Bronchial epithelial cell (primary cell): ENCODE data around the gene METTL13. TPM values are rescaled to one million over a fixed set of nuclear protein-coding genes. Genes with fewer than 3 reads are reported as not detected.

Experiments
- DNase-seq: peaks from one replicate; pipeline ENCODE4 v3.0.0-alpha.2; 2010; ENCODE audit warnings: low read depth
- FAIRE-seq: peaks from 2 replicates; lab custom pipeline; 2011; peaks lifted over from hg19 to GRCh38; lab: Jason Lieb, UNC
- H3K27me3 ChIP-seq: 2 replicates; pipeline ENCODE4 v1.5.1; 2011; ENCODE audit warnings: low read length; ENCODE audit not compliant: control insufficient read depth, insufficient read depth
- H3K36me3 ChIP-seq: 2 replicates; pipeline ENCODE4 v1.5.1; 2011; ENCODE audit warnings: low read length; ENCODE audit not compliant: control insufficient read depth, insufficient read depth
- H3K4me3 ChIP-seq: 2 replicates; pipeline ENCODE4 v1.5.1; 2011; ENCODE audit warnings: mild to moderate bottlenecking, low read depth, low read length, control low read depth
- total RNA-seq: library from RNA; depleted of rRNA; stranded (reverse); fragments of >200 nt; gene quantifications from 2 replicates; pipeline ENCODE4 v1.2.1, GENCODE V29; 2014
- TF ChIP-seq, protein P1 (sequence below): IDR thresholded peaks from 2 replicates; pipeline ENCODE4 v1.5.1; 2011; ENCODE audit warnings: mild to moderate bottlenecking, moderate library complexity, low read length, control low read depth, inconsistent platforms; ENCODE audit not compliant: insufficient read depth, severe bottlenecking

METTL13 gene, protein sequence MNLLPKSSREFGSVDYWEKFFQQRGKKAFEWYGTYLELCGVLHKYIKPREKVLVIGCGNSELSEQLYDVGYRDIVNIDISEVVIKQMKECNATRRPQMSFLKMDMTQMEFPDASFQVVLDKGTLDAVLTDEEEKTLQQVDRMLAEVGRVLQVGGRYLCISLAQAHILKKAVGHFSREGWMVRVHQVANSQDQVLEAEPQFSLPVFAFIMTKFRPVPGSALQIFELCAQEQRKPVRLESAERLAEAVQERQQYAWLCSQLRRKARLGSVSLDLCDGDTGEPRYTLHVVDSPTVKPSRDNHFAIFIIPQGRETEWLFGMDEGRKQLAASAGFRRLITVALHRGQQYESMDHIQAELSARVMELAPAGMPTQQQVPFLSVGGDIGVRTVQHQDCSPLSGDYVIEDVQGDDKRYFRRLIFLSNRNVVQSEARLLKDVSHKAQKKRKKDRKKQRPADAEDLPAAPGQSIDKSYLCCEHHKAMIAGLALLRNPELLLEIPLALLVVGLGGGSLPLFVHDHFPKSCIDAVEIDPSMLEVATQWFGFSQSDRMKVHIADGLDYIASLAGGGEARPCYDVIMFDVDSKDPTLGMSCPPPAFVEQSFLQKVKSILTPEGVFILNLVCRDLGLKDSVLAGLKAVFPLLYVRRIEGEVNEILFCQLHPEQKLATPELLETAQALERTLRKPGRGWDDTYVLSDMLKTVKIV
- total RNA-seq: 28.3 and 30.8 TPM in 2 replicates

DNA sequence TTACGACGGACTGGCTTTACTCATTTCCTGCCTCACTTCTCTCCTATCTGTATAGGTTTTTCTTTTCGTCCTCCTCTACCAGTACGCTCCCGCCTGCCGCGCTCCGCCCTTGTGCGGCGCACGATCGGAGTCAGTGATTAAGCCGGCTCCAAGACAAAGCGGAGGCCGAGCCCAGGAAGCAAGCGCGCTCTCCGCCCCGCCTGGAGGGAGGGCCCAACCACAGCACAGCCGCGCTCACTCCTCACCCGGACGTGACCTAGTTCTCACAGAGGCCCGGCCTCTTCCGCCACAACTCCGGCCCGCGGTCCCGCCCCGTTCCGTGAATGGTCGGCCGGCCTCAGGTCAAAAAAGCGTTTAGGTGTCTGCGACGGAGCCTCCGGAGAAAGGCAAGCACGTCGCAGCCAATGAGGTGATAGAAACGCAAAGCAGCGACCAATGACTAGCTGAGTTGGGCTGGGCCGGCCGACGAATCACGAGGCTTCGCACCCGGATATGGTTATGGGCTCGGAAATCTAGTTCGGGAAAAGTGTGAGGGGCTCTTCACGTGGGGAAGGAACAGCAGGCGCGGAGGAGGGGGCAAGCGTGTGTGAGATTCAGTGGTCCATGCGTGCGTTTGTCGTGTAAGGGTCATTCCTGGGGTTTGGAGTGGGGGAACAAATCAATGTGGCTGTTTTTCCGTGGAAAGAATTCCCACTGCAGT lies at the start of gene METTL13:
METTL13 (plus strand) TSS at position 485 of the 700 bp plus-strand sequence. CDS start 308 bp downstream, outside the sequence.
- peak within 1 kb of the TSS; percentile 86 for H3K4me3 ChIP-seq
- TF ChIP-seq, protein P1, sequence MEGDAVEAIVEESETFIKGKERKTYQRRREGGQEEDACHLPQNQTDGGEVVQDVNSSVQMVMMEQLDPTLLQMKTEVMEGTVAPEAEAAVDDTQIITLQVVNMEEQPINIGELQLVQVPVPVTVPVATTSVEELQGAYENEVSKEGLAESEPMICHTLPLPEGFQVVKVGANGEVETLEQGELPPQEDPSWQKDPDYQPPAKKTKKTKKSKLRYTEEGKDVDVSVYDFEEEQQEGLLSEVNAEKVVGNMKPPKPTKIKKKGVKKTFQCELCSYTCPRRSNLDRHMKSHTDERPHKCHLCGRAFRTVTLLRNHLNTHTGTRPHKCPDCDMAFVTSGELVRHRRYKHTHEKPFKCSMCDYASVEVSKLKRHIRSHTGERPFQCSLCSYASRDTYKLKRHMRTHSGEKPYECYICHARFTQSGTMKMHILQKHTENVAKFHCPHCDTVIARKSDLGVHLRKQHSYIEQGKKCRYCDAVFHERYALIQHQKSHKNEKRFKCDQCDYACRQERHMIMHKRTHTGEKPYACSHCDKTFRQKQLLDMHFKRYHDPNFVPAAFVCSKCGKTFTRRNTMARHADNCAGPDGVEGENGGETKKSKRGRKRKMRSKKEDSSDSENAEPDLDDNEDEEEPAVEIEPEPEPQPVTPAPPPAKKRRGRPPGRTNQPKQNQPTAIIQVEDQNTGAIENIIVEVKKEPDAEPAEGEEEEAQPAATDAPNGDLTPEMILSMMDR: no peak
- DNase-seq (peak; percentile 96), FAIRE-seq (peak; percentile 7)
- no peaks in the 10 kb centered on the region for H3K27me3 ChIP-seq
- peaks cover 13% of the 10 kb centered on the region for H3K36me3 ChIP-seq

DNA sequence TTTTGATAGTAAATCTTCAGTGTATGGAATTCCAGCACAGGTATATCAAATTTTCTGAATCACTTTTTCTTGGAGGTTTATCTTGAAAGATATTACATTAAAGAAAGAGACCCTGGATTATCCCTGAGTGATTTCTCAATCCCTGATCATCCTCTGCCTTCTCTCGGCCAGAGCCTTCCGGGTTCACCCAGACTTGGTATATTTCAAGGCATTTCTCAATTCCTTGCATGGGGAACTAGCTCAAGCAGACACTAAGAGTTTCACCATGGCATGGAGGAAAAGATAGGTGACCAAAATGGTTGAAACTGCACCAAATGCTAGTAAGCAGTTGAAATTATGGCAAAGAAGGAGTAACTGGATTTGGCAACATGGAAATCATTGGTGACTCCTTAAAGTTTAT lies 45.3 kb upstream of the METTL13 start:
- TF ChIP-seq, protein P1: no peak
- no peak for FAIRE-seq
- no peak overlapping the region for H3K4me3 ChIP-seq
- H3K27me3 ChIP-seq: no peaks in the 10 kb centered on the region
- no peak for DNase-seq
- H3K36me3 ChIP-seq: peaks cover 3% of the 10 kb centered on the region

DNA sequence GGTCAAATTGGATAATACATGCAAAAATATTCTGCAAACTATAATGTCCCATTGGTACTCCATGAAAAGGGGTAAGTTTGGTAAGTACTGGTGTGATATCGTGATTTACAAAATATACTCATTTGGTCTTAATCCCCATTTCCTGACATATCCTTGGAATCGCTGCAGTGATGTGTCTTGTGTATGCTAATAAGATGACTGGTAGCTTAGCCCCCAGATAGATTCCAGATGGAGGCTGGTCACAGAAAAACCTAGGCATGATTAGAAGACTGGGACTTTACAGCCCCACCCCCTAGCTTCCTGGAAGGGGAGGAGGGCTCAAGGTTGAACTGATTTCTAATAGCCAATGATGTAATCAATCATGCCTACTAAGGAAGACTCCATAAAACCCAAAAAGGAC lies 42.5 kb upstream of the METTL13 start:
- no peak for DNase-seq
- FAIRE-seq: no peak
- Histone ChIP-seq H3K27me3 (no peaks in the 10 kb centered on the region), H3K36me3 (peaks cover 3% of the 10 kb centered on the region), H3K4me3 (no peak overlapping the region)
- TF ChIP-seq, protein P1: no peak

DNA sequence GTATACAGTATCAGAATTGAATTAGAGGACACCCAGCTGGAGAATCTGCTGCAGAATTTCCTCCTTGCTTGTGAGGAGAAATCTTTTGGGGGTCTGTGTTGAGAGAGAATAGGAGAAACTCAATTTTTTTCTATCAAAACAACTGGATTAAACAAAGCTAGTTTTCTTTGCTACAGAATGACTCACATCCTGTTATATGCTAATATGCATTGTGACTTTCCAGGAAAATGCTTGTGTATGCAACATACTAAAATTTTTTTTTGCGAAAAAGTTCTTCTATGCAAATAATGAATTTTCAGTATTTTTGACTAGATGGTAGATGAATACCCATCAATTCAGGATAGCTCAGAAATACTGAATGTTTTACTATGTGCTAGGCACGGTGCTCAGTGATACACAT lies 41.8 kb upstream of the METTL13 start:
- TF ChIP-seq, protein P1: no peak
- H3K36me3 ChIP-seq: peaks cover 3% of the 10 kb centered on the region
- FAIRE-seq (no peak), DNase-seq (peak; percentile 50)
- no peaks in the 10 kb centered on the region for H3K27me3 ChIP-seq
- no peak overlapping the region for H3K4me3 ChIP-seq

DNA sequence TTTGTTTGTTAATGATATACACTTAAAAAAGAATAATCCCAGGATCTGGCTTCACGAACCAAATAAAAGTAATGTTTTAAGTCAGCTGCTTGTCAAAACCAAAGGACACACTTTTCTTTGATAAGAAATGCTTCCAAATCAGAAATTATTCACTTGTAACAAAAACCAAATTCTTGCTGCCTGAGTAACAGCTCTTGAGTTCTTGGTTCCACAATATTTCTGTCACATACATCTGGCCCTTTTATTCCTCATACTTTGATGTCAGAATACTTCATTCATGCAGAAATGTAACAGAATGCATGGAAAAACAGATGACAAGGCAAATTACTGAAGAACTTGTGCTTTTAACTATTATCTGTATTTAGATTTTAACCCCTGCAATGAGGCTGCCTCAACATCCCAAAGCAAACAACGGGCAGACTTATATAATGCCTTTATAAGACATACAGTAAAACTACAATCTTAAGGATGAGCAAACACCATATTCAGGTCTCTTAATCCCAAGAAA lies 41.0 kb upstream of the METTL13 start:
- peaks cover 3% of the 10 kb centered on the region for H3K36me3 ChIP-seq
- no peak overlapping the region for H3K4me3 ChIP-seq
- no peaks in the 10 kb centered on the region for H3K27me3 ChIP-seq
- TF ChIP-seq, protein P1: no peak
- FAIRE-seq (no peak), DNase-seq (no peak)
